ENCODE results near the gene TMEM218.

The TMEM218 gene

GRCh38 chr11:125111343-125112207 lies at the start of gene TMEM218:
Gene TMEM218 (minus strand): TSS chr11:125111626. CDS start chr11:125102241, 9,385 bp downstream.
- DNase-seq = peak; percentile 99

- DNase-seq = no peak
These were observed 46.7 kb upstream of the TMEM218 start for GRCh38 chr11:125157953-125158680.

GRCh38 chr11:125157118-125157733 lies 45.8 kb upstream of the TMEM218 start:
- DNase-seq = no peak

GRCh38 chr11:125156346-125157117 lies 45.1 kb upstream of the TMEM218 start:
- no peak for DNase-seq

GRCh38 chr11:125155767-125156166 lies 44.3 kb upstream of the TMEM218 start:
- no peak for DNase-seq

GRCh38 chr11:125155100-125155444 lies 43.6 kb upstream of the TMEM218 start:
- DNase-seq = no peak

- DNase-seq = no peak
These were observed 43.1 kb upstream of the TMEM218 start for GRCh38 chr11:125154378-125155099.

- DNase-seq = no peak
These were observed 42.4 kb upstream of the TMEM218 start for GRCh38 chr11:125153837-125154236.

GRCh38 chr11:125148743-125149142 lies 37.3 kb upstream of the TMEM218 start:
- DNase-seq = no peak

GRCh38 chr11:125148011-125148410 lies 36.6 kb upstream of the TMEM218 start:
- DNase-seq = no peak

- DNase-seq = no peak
These were observed 35.9 kb upstream of the TMEM218 start for GRCh38 chr11:125147280-125147679.

GRCh38 chr11:125146232-125146631 lies 34.8 kb upstream of the TMEM218 start:
- DNase-seq = no peak

GRCh38 chr11:125141686-125142535 lies 30.5 kb upstream of the TMEM218 start:
- peak; percentile 38 for DNase-seq

GRCh38 chr11:125141178-125141577 lies 29.8 kb upstream of the TMEM218 start:
- no peak for DNase-seq

- no peak for DNase-seq
These were observed 28.8 kb upstream of the TMEM218 start for GRCh38 chr11:125140233-125140632.

GRCh38 chr11:125139778-125140177 lies 28.4 kb upstream of the TMEM218 start:
- no peak for DNase-seq

- DNase-seq = no peak
These were observed 27.5 kb upstream of the TMEM218 start for GRCh38 chr11:125138966-125139365.

GRCh38 chr11:125136001-125136400 lies 24.6 kb upstream of the TMEM218 start:
- DNase-seq = no peak

- peak; percentile 63 for DNase-seq
These were observed 21.2 kb upstream of the TMEM218 start for GRCh38 chr11:125132596-125132995.

GRCh38 chr11:125132071-125132470 lies 20.6 kb upstream of the TMEM218 start:
- peak; percentile 31 for DNase-seq

- no peak for DNase-seq
These were observed 18.0 kb upstream of the TMEM218 start for GRCh38 chr11:125129316-125129993.
